Measurements from ENCODE around the gene HIP1R.

HIP1R gene

DNA sequence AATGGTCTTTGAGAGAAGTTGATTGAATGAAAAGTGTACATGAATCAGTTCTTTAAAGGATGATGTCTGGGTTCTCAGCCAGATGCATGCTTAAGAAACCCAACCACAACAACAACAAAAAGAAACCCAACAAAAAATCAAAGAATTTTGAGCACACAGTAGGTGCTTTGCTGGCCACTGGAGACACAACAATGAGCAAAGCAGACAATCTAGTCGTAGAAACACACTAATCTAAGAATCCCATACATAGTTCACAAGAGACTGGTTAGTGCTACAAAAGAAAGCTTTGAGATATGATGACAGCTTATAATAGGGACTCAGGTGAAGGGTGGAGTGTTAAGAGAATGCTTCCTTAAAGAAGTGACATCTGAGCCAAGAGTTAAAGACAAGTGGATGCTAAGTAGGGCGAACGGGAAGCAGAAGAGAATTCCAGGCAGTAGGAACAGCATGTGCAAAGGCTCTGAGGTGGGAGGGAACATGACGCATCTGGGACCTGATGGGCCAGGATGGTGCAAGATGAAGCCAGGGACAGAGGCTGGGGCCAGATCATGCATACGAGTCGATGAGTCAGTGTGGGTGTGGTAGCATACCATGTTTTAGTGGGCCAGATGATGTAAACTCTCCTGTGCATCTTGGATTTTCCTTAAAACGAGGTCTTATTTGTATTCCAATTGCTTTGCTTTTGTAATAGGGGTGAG lies 4.6 kb upstream of the HIP1R start:
- no peak for DNase-seq

DNA sequence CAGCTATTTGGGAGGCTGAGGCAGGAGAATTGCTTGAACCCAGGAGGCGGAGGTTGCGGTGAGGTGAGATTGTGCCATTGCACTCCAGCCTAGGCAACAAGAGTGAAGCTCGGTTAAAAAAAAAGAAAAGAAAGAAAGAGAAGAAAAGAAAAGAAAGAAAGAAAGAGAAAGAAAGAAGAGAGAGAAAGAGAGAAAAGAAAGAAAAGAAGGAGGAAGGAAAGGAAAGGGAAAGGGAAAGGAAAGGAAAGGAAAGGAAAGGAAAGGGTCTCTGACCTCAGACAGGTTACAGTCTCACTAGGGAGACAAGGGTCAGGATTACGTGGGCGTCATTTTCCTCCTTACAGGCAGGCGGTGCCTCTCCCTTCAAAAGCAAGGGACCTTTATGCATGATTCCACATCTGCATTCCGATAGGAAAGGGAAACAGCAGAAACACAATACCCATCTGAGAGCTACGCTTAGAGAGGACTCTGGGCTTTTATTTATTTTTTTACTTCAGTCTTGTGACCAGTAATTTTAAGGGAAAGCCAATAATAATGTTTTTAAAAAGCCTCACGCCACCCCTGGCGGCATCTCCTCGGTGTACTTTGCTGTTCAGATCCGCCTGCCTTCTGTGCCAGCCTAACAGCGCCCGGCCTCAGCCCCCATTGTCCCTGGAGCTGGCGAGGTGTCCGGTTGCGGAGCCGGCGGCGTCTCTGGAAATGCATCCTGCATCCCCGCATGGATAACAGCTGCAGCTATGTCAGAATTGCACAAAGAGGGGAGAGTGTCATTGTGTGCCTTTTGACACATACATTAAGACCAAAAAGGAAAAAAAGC lies 945 bp upstream of the HIP1R start:
- DNase-seq = peak in 1 of 2 experiments; percentile 54

- no peak for DNase-seq
Measured at GRCh38 chr12:122835750-122836026, 431 bp downstream of the HIP1R start.

DNA sequence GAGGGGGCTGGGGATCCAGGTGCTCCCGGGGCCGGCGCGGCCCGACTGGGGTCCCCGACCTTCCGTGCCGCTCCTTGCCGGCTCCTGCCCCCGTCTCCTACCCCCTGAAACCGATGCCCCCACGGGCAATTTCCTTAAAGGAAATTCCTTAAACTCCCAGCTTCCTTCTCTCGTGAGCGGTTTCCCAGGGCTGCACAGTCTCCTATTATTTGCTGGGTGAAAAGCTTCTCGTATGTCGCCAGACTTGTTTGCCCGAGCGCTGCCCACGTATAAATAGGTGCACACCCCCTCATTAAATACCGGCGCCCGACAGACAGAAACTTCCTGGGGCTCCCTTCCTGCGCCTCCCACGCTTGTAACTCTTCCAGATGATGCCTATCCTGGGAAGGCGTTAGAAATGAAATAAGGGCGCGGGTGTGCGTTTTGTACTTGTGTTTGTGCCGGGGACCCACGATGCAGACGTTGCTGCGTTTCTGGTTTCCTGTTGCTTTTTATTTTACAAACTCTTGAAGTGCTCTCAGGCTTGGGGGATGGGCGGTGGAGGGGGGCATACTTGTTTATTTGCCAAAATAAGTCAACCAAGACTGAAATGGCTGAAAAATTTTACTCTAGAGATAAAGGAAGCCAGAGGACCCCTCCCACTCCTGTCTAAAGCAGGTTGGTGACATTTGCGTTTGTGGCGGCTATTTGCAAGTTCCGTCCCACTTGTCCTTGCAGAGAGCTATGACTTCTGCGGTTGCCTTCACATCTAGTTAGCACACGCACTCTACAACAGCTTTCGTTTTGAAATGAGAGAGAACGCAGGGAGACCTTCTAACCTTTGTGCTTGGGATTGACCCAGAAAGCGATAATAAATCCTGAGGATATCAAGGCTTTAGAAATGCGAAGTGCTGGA lies 1.0 kb downstream of the HIP1R start:
- no peak for DNase-seq

- no peak for DNase-seq
Measured at GRCh38 chr12:122837306-122838265, 2.3 kb downstream of the HIP1R start.

GRCh38 chr12:122838841-122839240 lies 3.6 kb downstream of the HIP1R start:
- DNase-seq = no peak

DNA sequence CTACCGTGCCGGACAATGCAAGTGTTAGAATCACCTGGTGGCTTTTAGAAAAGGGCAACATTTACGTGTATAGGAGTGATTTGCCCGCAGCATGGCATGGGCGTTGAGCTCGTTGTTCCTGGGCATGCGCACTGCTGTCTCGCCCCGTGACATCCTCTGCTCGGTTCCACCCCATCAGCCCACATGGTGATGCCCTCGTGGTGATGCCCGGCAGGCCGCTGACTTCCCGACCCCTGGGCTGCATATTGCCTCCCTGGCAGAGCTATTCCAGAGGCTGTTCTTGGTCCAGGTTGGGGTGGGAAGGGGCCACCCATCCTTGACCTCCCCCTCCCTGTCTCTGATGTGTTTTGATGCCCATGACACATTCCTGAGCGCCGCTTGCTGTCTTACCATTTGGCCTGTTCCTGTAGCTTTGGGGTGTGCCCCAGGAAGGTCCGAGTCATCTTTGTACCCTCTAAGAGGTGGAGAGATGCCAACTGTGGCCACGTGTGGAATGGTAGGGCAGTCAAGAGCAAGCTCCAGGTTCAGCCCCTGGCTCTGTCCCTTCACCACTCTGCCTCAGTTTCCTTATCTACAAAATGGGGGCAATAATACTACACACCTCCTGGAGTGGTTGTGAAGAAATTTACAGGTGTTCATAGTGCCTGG lies 4.8 kb downstream of the HIP1R start:
- DNase-seq = no peak

GRCh38 chr12:122840580-122841513 lies 5.6 kb downstream of the HIP1R start:
- DNase-seq = no peak

- no peak for DNase-seq
Measured at GRCh38 chr12:122841544-122842321, 6.5 kb downstream of the HIP1R start.

DNA sequence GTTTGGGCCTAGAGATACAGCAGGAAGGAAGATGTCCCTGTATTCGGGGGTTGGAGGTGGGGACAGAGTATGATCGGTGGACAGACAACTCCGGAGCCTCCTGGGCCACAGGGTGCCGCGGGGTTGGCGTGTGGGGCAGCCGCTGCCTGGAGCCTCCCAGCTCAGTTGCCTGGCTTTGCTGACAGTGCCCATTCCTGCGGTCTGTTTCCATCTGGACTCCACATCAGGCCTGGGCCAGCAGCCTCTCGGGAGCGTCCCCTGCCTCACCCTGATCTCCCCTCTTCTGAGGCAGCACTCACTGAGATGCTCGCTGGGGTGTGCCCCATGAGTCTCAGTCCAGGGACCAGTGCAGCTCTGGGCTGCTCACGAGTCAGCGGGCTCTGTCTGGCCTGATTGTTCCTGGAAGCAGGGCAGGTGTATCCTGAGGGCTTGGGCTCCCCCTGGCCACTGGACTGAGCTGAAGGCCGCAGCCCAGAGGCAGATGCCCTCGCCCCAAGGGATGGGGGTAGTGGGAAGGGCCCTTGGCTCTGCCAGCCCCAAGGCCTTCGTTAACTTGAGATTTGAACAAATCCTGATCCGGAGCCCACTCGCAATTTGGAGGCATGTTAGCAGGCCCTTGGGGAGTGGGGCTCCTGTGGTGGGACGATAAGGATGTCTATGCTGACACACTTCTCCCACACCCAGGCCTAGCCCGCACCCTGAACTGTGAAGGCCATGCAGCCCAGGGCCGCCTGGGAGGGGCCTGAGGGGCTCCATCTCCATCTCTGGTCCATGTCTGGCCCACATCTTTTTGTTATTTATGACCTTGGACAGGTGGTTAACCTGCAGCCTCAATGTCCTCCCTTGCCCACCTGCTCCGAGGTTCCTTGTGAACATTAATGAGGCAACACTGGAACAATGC lies 7.5 kb downstream of the HIP1R start:
- no peak for DNase-seq

- DNase-seq = no peak
Measured at GRCh38 chr12:122843455-122843854, 8.2 kb downstream of the HIP1R start.

- DNase-seq = no peak
Measured at GRCh38 chr12:122844366-122844971, 9.2 kb downstream of the HIP1R start.

DNA sequence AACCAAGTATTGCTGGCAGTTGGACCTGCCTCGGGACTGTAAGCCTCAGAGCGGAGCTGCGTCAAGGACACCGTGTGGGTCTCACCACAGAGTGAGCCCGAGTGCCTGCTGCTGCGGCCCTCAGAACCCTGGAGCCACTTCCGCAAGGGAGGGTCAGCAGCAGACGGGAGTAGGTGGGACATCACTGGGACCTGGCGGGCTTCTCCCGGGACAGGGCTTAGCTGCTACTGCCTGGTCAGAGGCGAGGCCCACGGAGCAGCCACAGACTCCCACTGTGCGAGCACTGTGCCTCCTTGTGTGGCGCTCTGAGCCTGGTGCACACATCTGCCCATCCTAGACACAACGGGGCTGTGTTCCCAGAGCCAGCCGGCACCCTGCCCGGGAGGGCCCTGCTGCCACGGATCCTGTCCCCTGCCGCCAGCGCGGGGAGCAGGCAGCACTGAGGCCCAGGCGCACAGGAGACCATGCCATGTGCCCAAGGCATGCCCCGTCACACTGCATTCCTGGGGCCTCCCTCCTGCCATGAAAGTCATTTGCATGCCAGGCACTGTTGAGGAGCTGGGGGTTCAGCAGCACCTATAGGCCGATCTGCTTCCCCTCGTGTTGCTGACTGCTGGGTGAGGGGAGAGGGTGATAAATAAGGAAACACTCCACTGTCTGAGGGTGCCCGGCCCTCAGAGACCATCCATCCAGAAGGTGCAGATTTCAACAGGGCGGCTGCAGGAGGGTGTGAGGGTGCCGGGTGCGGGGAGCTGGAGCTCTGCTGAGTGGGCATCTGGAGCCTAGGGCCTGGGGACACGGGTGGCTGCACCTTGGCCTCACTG lies 10.0 kb downstream of the HIP1R start:
- peak in 1 of 2 experiments; percentile 14 for DNase-seq

DNA sequence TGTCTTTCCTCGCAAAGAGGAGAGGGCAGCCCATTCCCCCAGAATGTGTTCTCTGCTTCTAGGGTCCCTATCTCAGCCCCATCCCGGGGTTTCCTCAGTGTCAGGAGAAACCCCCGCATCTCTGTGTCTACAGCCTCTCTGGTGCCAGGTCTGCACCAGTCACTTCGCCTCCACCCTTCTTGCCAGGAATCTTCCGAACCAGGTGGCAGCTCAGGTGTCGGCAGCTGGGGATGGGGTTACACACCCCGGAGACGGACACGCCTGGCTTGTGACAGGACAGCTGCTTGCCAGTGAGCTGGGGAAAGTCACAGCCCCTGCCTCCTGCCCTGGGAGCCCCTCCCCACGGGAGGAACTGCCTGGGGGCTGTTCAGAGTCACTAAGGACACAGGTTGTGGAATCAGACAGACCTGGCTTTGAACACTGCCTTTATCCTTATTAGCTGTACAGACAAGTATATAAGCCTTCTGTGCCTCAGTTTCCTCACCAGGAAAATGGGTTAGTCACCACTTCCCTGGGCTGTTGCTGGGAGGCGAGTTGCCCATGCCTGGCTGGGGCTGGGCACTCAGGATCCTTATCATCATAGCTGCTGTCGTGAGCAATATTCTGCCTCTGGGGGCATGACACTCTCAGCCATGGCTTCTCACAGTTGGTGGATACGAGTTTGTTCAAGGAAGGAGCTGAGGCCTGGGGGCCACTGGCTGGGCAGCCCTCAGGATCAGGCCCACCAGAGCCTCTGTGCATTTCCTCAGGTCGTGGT lies 10.8 kb downstream of the HIP1R start:
- no peak for DNase-seq

DNA sequence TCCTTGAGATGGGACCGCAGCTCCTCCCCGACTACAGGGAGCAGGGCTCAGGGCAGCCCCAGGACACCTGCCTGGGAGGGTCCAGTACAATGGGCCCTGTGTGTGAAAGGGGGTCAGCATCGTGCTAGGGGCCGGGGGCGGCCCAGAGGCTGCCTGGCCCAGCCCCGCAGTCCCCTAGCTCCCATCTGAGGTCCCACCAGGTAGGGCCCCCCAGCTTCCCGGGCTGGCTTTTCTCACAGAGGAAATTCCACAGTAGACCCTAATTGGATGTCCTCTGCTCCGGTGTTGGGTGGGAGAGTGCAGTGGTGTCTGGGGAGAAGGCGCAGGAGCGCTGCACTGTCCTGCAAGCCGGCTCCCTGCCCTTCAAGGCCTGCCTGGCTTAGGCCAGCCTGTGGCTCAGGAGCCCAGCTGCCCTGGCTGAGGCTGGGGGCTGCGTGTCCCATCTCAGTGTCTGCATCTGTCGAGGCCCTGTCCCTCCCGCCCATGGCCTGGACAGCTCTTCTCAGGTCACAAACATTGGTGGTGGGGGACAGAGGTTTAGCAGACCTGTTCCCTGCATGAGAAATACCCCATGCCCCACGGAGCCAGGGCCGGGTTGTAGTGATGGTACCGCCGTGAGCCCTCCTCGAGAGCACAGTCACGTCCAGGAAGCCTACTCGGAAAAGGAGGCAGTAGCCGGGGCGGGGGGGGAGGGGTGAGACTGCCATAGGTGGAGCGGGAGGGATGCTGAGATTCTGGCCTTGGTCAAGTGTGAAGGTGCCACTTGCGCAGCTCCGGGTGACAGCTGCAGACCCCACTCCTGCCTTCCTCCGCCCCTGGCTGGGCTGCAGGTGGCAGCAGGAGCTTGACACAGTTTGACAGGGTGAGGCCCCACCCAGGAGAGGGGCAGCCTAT lies 11.6 kb downstream of the HIP1R start:
- DNase-seq = no peak

GRCh38 chr12:122847516-122847836 lies 12.2 kb downstream of the HIP1R start:
- DNase-seq = no peak

Measured in NCI-H446 (cell line).